Urothelium cell line (cell line): ENCODE measurements around the gene TSNAX.

ENCODE experiments used
- DNase-seq: peaks from one replicate; pipeline ENCODE4 v3.0.0; 2011; ENCODE audit warnings: low spot score, mixed read lengths
- FAIRE-seq: peaks from 2 replicates; lab custom pipeline; 2011; peaks lifted over from hg19 to GRCh38; lab: Jason Lieb, UNC

The TSNAX gene

DNA sequence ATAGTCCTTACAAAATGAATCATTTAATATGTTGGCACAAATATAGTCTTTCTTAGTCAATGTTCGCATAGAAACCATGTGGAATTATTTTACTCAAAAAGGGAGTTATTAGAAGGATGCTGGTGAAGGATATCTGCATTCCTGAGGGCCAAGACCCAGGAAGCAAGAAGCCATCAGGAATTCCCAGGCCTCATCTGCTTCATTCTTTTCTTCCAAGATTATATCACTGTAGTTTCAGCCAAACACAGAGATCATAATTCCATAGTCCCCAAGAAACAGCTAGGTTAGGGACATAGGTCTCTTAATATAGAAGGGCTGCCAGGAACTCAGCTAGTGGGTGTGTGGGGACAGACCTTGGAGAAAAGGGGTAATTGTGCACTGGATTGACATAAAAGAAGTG is 69.5 kb downstream of the TSNAX start:
- DNase-seq (no peak), FAIRE-seq (no peak)

DNA sequence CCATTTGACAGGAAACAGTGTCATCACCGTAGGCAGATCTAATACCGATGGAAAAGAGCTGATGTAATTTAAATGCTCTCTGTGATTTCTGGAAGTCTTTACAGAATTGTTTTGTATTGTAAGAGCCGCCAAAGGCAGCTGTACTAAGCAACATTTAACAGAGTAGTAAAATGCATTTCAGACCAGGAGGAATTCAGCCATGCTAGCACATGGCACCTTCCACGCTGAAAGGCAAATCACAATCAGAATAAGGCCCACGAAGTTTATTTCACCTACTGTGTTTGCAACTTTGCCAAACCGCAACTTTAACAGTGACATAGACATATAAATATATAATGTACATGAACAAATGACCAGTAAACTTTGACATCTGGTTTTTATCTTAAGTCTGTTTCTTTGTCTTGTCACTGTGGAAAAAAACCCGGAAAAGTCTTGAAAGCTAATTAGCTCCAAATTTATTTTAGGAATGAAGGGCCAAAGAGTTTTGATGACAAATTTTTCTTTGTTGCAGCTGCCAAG is 72.0 kb downstream of the TSNAX start:
- FAIRE-seq = no peak
- no peak for DNase-seq

- FAIRE-seq (no peak), DNase-seq (no peak)
These were observed 73.6 kb downstream of the TSNAX start for GRCh38 chr1:231601824-231602672.

- no peak for DNase-seq
- no peak for FAIRE-seq
These were observed 74.2 kb downstream of the TSNAX start for GRCh38 chr1:231602673-231602984.

GRCh38 chr1:231603598-231604275 is 75.3 kb downstream of the TSNAX start:
- DNase-seq (peak; percentile 61), FAIRE-seq (no peak)

DNA sequence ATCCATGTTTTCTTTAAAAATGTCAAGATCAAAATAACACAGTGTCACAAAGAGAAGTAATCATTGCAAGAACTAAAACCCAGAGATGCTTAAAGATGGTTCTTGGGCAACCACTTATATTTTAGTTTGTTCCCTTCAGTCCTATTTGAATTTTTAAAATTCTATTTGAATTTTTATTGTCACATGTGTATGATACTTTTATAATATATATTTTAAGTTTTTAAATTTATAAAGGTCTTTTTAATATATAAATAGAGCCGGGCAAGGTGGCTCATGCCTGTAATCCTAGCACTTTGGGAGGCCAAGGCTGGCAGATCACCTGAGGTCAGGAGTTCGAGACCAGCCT is 75.8 kb downstream of the TSNAX start:
- no peak for DNase-seq

GRCh38 chr1:231605149-231606100 is 77.0 kb downstream of the TSNAX start:
- no peak for DNase-seq
- no peak for FAIRE-seq

More for the DNA sequence above, 75.8 kb downstream of the TSNAX start:
- no peak for FAIRE-seq

- no peak for FAIRE-seq
These were observed 78.2 kb downstream of the TSNAX start for GRCh38 chr1:231606712-231607111.

DNA sequence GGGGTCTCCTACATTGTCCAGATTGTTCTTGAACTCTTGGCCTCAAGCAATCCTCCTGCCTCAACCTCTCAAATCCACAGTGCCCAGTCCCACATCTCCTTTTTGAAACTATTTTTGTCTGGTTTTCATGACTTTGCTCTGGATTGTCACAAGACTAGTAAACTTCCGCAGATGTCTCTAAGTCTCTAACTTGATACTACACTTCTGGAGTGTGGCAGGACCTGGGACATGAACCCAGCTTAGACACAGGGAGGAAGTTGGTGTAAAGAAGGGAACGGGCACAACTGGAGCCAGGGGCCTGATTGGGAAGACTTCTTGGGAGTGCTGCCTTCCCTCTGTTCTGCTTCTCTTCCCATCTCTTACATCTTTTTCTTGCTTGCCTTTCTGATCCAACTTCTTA is 81.9 kb downstream of the TSNAX start:
- no peak for FAIRE-seq
- DNase-seq = no peak

More at GRCh38 chr1:231606712-231607111, 78.2 kb downstream of the TSNAX start:
- peak; percentile 25 for DNase-seq

GRCh38 chr1:231611111-231611510 is 82.6 kb downstream of the TSNAX start:
- FAIRE-seq = no peak
- DNase-seq = no peak

GRCh38 chr1:231611851-231612250 is 83.4 kb downstream of the TSNAX start:
- FAIRE-seq (no peak), DNase-seq (no peak)

DNA sequence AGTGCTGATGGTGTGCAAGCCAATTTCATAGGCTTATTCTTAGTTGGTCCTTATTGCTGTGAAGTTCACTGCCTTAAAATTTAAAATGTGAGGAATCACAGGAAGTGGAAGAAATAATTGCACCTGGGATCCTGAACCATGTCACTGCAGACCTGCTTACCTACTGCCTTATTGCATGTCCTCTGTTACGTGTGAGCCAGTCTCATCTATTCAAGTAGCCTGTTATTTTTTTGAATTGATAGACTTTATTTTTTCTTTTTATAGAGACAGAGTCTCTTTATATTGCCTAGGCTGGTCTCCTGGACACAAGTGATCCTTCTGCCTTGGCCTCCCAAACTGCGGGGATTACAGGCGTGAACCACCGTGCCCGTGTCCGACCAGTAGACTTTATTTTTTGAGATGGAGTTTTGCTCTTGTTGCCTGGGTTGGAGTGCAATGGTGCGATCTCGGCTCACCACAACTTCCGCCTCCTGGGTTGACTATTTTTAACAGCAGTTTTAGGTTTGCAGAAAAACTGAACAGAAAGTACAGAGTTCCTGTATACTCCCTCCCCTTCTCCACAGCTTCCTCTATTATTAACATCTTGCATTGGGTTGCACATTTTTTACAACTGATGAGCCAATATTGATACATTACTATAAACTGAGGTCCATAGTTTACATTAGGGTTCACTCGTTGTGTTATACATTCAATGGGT is 84.1 kb downstream of the TSNAX start:
- no peak for DNase-seq
- FAIRE-seq = no peak

DNA sequence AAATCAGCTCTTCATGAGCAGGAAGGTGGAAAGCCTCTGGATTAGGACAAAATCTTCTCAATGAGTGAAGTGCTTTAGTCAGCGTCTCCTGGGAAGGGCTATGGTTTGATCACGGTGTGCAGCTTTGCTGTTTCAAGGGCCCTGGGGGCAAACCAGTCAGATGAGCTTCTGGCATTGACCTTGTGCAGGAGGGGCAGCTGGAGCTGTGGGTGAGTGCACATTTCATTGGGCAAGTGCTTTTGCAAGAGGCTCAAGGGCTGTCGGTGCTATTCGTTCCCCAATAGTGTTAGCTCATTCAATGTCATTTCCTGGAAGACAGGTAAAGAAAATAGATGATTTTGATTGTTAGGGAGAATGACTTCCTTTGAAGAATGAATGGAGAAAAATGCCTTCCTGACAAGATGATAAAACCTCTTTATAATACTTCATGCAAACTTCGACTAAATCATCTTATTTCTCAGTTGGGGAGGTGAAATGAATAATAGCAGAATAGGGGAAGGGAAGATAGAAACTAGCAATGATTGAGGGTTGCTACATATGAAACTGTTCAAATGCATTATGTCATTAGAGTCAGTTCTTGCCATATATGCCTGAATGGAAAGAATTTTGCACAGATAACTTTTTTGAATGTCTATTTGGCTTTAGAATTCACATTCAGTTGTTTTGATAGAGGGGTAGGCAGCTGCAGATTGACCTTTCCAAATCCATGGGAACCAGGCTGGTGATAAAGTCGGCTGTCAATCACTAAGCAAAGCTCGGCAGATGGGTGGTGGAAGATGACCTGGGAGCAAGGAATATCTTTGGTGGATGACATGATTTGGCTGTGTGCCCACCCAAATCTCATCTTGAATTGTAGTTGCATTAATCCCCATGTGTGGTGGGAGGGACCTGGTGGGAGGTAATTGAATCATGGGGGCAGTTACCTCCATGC is 85.2 kb downstream of the TSNAX start:
- FAIRE-seq (no peak), DNase-seq (no peak)
